GM12875 (cell line): Measurements from ENCODE around the gene OR5H15.

Source experiments
- H3K4me3 ChIP-seq: one replicate; pipeline ENCODE4 v1.5.1; 2011; ENCODE audit warnings: low read depth, low read length, control low read depth
- TF ChIP-seq, protein P1 (sequence below): IDR thresholded peaks from 2 replicates; pipeline ENCODE4 v1.5.1; 2011; ENCODE audit warnings: low read depth, mild to moderate bottlenecking, control low read depth, inconsistent platforms, low read length, moderate library complexity, borderline replicate concordance; ENCODE audit not compliant: insufficient read depth

Gene OR5H15

DNA sequence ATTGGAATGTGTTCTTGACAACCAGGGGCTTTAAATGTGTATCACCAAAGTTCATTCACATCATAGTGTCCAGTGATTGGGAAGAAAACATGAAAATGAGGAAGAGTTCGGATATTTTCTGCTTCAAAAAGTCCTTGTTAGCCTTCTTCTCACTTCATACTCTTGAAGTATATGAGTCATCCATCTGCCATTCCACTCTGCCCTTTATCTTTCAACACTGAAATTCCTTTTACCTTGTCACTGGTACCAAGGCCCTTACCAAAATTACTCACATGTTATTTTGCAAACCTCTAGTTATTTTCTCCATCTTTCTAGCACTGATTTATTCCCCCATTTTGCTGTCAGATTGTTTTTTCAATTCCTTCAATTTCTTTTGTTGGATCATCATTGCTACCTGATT, 32.5 kb downstream of the OR5H15 start:
- TF ChIP-seq, protein P1, sequence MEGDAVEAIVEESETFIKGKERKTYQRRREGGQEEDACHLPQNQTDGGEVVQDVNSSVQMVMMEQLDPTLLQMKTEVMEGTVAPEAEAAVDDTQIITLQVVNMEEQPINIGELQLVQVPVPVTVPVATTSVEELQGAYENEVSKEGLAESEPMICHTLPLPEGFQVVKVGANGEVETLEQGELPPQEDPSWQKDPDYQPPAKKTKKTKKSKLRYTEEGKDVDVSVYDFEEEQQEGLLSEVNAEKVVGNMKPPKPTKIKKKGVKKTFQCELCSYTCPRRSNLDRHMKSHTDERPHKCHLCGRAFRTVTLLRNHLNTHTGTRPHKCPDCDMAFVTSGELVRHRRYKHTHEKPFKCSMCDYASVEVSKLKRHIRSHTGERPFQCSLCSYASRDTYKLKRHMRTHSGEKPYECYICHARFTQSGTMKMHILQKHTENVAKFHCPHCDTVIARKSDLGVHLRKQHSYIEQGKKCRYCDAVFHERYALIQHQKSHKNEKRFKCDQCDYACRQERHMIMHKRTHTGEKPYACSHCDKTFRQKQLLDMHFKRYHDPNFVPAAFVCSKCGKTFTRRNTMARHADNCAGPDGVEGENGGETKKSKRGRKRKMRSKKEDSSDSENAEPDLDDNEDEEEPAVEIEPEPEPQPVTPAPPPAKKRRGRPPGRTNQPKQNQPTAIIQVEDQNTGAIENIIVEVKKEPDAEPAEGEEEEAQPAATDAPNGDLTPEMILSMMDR, result no peak

DNA sequence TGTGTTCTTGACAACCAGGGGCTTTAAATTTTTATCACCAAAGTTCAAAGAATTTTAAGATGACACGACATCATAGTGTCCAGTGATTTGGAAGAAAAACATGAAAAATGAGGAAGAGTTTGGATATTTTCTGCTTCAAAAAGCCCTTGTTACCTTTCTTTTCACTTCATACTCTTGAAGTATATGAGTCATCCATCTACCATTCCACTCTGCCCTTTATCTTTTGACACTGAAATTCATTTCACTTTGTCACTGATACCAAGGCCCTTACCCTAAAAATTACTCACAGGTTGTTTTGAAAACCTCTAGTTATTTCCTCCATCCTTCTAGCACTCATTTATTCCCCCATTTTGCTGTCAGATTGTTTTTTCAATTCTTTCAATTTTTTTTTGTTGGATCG, 42.7 kb downstream of the OR5H15 start:
- TF ChIP-seq, protein P1, result no peak
- H3K4me3 ChIP-seq, result no peak overlapping the region

More for the DNA sequence above, 32.5 kb downstream of the OR5H15 start:
- H3K4me3 ChIP-seq, result no peak overlapping the region

DNA sequence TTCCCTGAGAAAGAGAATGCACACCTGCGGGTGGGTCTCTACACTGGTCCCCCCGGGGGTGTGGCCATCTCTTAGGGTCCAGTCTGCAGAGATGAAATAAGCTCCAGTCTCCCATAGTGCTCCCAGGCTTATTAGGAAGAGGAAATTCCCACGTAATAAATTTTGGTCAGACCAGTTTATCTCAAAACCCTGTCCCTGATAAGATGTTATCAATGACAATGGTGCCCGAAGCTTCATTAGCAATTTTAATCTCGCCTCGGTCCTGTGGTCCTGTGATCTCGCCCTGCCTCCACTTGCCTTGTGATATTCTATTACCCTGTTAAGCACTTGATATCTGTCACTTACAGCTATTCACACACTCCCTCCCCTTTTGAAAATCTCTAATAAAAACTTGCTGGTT, 46.8 kb downstream of the OR5H15 start:
- TF ChIP-seq, protein P1, result no peak
- no peak overlapping the region for H3K4me3 ChIP-seq

DNA sequence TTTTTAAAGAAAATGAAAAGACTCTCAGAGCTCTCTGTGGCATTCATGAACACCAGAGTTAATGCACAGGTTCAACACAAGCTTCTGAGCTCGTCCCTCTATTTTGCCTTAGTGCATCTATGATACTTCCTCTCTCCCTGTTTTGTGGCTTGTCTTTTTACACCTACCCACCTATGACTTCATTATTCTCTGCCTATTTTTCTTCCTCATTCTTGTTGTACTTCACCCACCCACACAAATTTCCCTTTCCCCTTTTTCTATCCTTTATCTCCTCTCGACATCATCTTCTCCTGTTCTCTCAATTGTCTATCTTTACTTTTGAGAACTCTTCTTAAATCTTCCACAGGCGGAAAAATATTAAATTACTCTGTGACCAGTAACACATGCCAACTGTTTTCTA, 48.6 kb downstream of the OR5H15 start:
- H3K4me3 ChIP-seq, result no peak overlapping the region
- TF ChIP-seq, protein P1, result no peak
